Stimulated activated naive B cell treated with anti-CD40 and anti-IgM and Interleukin-4, amounts not matched to agents 10 μg/mL and 1 μg/mL and 100 μg/mL, for 72 hours (primary cell): Measurements from ENCODE around the gene RAB5B.

Experiments
- ATAC-seq, 2 donors: fragments of 150-1000 bp; cut with Tn5 transposase; replicated peaks; 2 replicates each; pipeline ENCODE4 v1.10.0; 2021; ENCODE audit warnings: moderate library complexity in 1 of 2
- DNase-seq: peaks from one replicate; pipeline ENCODE4 v3.0.0; 2021
- H3K27ac Mint-ChIP-seq: one replicate; pipeline ENCODE4 v1.8.0; 2022; ENCODE audit warnings: mild to moderate bottlenecking, mixed read lengths
- H3K27me3 Mint-ChIP-seq, 2 donors: one replicate each; pipeline ENCODE4 v1.8.0; 2022; ENCODE audit warnings: mixed read lengths in 2 of 2
- H3K36me3 Mint-ChIP-seq, 2 donors: one replicate each; pipeline ENCODE4 v1.8.0; 2022; ENCODE audit warnings: mixed read lengths in 2 of 2, mild to moderate bottlenecking in 1 of 2
- H3K4me1 Mint-ChIP-seq, 2 donors: one replicate each; pipeline ENCODE4 v1.8.0; 2022; ENCODE audit warnings: mixed read lengths in 2 of 2, mild to moderate bottlenecking in 1 of 2
- H3K4me3 Mint-ChIP-seq, 2 donors: one replicate each; pipeline ENCODE4 v1.8.0; 2022; ENCODE audit warnings: mild to moderate bottlenecking in 2 of 2, mixed read lengths in 2 of 2, moderate library complexity in 1 of 2
- H3K9me3 Mint-ChIP-seq, 2 donors: one replicate each; pipeline ENCODE4 v1.8.0; 2022; ENCODE audit warnings: mixed read lengths in 2 of 2, mild to moderate bottlenecking in 1 of 2

The RAB5B gene

GRCh38 chr12:55933799-55934742 lies 39.8 kb upstream of the RAB5B start:
- H3K4me1 Mint-ChIP-seq: peaks cover 37 to 53% of the 10 kb centered on the region in 2 donors
- no peaks in the 10 kb centered on the region for H3K27me3 Mint-ChIP-seq
- H3K4me3 Mint-ChIP-seq: peak overlapping the region in 1 of 2 donors; percentile 13
- H3K9me3 Mint-ChIP-seq: no peaks in the 10 kb centered on the region
- DNase-seq: no peak
- no peak for ATAC-seq
- H3K27ac Mint-ChIP-seq: no peak overlapping the region
- peaks cover 11 to 28% of the 10 kb centered on the region in 2 donors for H3K36me3 Mint-ChIP-seq

GRCh38 chr12:55934773-55935172 lies 39.1 kb upstream of the RAB5B start:
- DNase-seq: no peak
- ATAC-seq: no peak
- H3K9me3 Mint-ChIP-seq: no peaks in the 10 kb centered on the region
- H3K36me3 Mint-ChIP-seq: peaks cover 15 to 32% of the 10 kb centered on the region in 2 donors
- H3K27ac Mint-ChIP-seq: no peak overlapping the region
- no peaks in the 10 kb centered on the region for H3K27me3 Mint-ChIP-seq
- peaks cover 34 to 48% of the 10 kb centered on the region in 2 donors for H3K4me1 Mint-ChIP-seq
- H3K4me3 Mint-ChIP-seq: no peak overlapping the region

- no peak for DNase-seq
Observed at GRCh38 chr12:55935738-55936151, 38.1 kb upstream of the RAB5B start.

GRCh38 chr12:55937981-55938380 lies 35.9 kb upstream of the RAB5B start:
- no peaks in the 10 kb centered on the region for H3K9me3 Mint-ChIP-seq
- DNase-seq: no peak
- no peak overlapping the region for H3K27ac Mint-ChIP-seq
- no peak for ATAC-seq
- H3K36me3 Mint-ChIP-seq: peaks cover 23 to 42% of the 10 kb centered on the region in 2 donors
- no peak overlapping the region for H3K4me3 Mint-ChIP-seq
- H3K27me3 Mint-ChIP-seq: no peaks in the 10 kb centered on the region
- peaks cover 28 to 33% of the 10 kb centered on the region in 2 donors for H3K4me1 Mint-ChIP-seq

More at GRCh38 chr12:55935738-55936151, 38.1 kb upstream of the RAB5B start:
- ATAC-seq: no peak
- H3K36me3 Mint-ChIP-seq: peaks cover 17 to 36% of the 10 kb centered on the region in 2 donors
- no peaks in the 10 kb centered on the region for H3K9me3 Mint-ChIP-seq
- H3K4me3 Mint-ChIP-seq: no peak overlapping the region
- H3K27ac Mint-ChIP-seq: peak overlapping the region; percentile 2
- H3K4me1 Mint-ChIP-seq: peaks cover 36 to 48% of the 10 kb centered on the region in 2 donors
- no peaks in the 10 kb centered on the region for H3K27me3 Mint-ChIP-seq

- DNase-seq (no peak), ATAC-seq (no peak)
- no peak overlapping the region for H3K4me3 Mint-ChIP-seq
- H3K9me3 Mint-ChIP-seq: no peaks in the 10 kb centered on the region
- H3K36me3 Mint-ChIP-seq: peaks cover 26 to 48% of the 10 kb centered on the region in 2 donors
- H3K4me1 Mint-ChIP-seq: peaks cover 28% of the 10 kb centered on the region in 2 donors
- H3K27me3 Mint-ChIP-seq: no peaks in the 10 kb centered on the region
- peak overlapping the region; percentile 37 for H3K27ac Mint-ChIP-seq
Observed at GRCh38 chr12:55938826-55939501, 34.9 kb upstream of the RAB5B start.

GRCh38 chr12:55940065-55940732 lies 33.7 kb upstream of the RAB5B start:
- Mint-ChIP-seq H3K9me3 (no peaks in the 10 kb centered on the region), H3K27ac (peak overlapping the region; percentile 52), H3K27me3 (no peaks in the 10 kb centered on the region), H3K4me1 (peaks cover 19 to 25% of the 10 kb centered on the region in 2 donors), H3K4me3 (no peak overlapping the region), H3K36me3 (peaks cover 31 to 57% of the 10 kb centered on the region in 2 donors)
- DNase-seq (peak; percentile 79), ATAC-seq (peak; percentile 100)

- no peak for DNase-seq
- H3K27me3 Mint-ChIP-seq: no peaks in the 10 kb centered on the region
- no peaks in the 10 kb centered on the region for H3K9me3 Mint-ChIP-seq
- H3K4me3 Mint-ChIP-seq: no peak overlapping the region
- H3K27ac Mint-ChIP-seq: no peak overlapping the region
- ATAC-seq: no peak
- peaks cover 41 to 62% of the 10 kb centered on the region in 2 donors for H3K36me3 Mint-ChIP-seq
- peaks cover 12 to 23% of the 10 kb centered on the region in 2 donors for H3K4me1 Mint-ChIP-seq
Observed at GRCh38 chr12:55942055-55942454, 31.8 kb upstream of the RAB5B start.

GRCh38 chr12:55942577-55943136 lies 31.2 kb upstream of the RAB5B start:
- Mint-ChIP-seq H3K4me1 (peaks cover 12 to 23% of the 10 kb centered on the region in 2 donors), H3K27me3 (no peaks in the 10 kb centered on the region), H3K4me3 (no peak overlapping the region), H3K36me3 (peaks cover 39 to 56% of the 10 kb centered on the region in 2 donors), H3K9me3 (no peaks in the 10 kb centered on the region), H3K27ac (no peak overlapping the region)
- no peak for DNase-seq
- ATAC-seq: no peak

- H3K4me1 Mint-ChIP-seq: peaks cover 5 to 7% of the 10 kb centered on the region in 2 donors
- H3K27me3 Mint-ChIP-seq: no peaks in the 10 kb centered on the region
- no peak overlapping the region for H3K27ac Mint-ChIP-seq
- DNase-seq: no peak
- no peak overlapping the region for H3K4me3 Mint-ChIP-seq
- no peak for ATAC-seq
- H3K9me3 Mint-ChIP-seq: no peaks in the 10 kb centered on the region
- H3K36me3 Mint-ChIP-seq: peaks cover 39 to 56% of the 10 kb centered on the region in 2 donors
Observed at GRCh38 chr12:55946553-55946952, 27.3 kb upstream of the RAB5B start.

GRCh38 chr12:55955344-55955743 lies 18.5 kb upstream of the RAB5B start:
- H3K27me3 Mint-ChIP-seq: no peaks in the 10 kb centered on the region
- peak in 1 of 2 donors; percentile 14 for ATAC-seq
- no peak overlapping the region for H3K4me3 Mint-ChIP-seq
- peaks cover 19 to 29% of the 10 kb centered on the region in 2 donors for H3K36me3 Mint-ChIP-seq
- H3K9me3 Mint-ChIP-seq: no peaks in the 10 kb centered on the region
- no peak for DNase-seq
- H3K4me1 Mint-ChIP-seq: peaks cover 0 to 3% of the 10 kb centered on the region in 2 donors
- peak overlapping the region; percentile 43 for H3K27ac Mint-ChIP-seq

- peaks cover 19 to 29% of the 10 kb centered on the region in 2 donors for H3K36me3 Mint-ChIP-seq
- H3K27ac Mint-ChIP-seq: no peak overlapping the region
- H3K9me3 Mint-ChIP-seq: no peaks in the 10 kb centered on the region
- DNase-seq (no peak), ATAC-seq (peak; percentile 71 to 73)
- no peak overlapping the region for H3K4me3 Mint-ChIP-seq
- H3K27me3 Mint-ChIP-seq: no peaks in the 10 kb centered on the region
- H3K4me1 Mint-ChIP-seq: peaks cover 0 to 3% of the 10 kb centered on the region in 2 donors
Observed at GRCh38 chr12:55955800-55956508, 17.9 kb upstream of the RAB5B start.

GRCh38 chr12:55957106-55957859 lies 16.6 kb upstream of the RAB5B start:
- Mint-ChIP-seq H3K27ac (no peak overlapping the region), H3K9me3 (no peaks in the 10 kb centered on the region), H3K4me1 (peaks cover 0 to 3% of the 10 kb centered on the region in 2 donors), H3K27me3 (no peaks in the 10 kb centered on the region), H3K36me3 (peaks cover 14 to 17% of the 10 kb centered on the region in 2 donors), H3K4me3 (no peak overlapping the region)
- DNase-seq (no peak), ATAC-seq (no peak)

- Mint-ChIP-seq H3K4me1 (peaks cover 19 to 28% of the 10 kb centered on the region in 2 donors), H3K4me3 (no peak overlapping the region), H3K27ac (no peak overlapping the region), H3K9me3 (no peaks in the 10 kb centered on the region), H3K36me3 (peaks cover 6 to 12% of the 10 kb centered on the region in 2 donors), H3K27me3 (no peaks in the 10 kb centered on the region)
- no peak for ATAC-seq
- no peak for DNase-seq
Observed at GRCh38 chr12:55963760-55964159, 10.1 kb upstream of the RAB5B start.
